Body of pancreas (tissue), 4 donors: ENCODE data around the gene GRIK4.

Source experiments
- POLR2A ChIP-seq, 3 donors: fragments of 450-650 bp; IDR thresholded peaks; one replicate each; pipeline ENCODE4 v1.6.1; 2016; ENCODE audit warnings: antibody characterized with exemption in 3 of 3, mild to moderate bottlenecking in 2 of 3
- TF ChIP-seq, protein P1 (sequence below), 7 experiments: fragments of 450-650 bp in 4 of 7; fragments of 200-600 bp in 3 of 7; sonication (generic) in 3 of 7; IDR thresholded peaks; one replicate each; pipeline ENCODE4 v1.5.1; 2016 to 2019; ENCODE audit warnings: antibody characterized with exemption in 7 of 7

DNA sequence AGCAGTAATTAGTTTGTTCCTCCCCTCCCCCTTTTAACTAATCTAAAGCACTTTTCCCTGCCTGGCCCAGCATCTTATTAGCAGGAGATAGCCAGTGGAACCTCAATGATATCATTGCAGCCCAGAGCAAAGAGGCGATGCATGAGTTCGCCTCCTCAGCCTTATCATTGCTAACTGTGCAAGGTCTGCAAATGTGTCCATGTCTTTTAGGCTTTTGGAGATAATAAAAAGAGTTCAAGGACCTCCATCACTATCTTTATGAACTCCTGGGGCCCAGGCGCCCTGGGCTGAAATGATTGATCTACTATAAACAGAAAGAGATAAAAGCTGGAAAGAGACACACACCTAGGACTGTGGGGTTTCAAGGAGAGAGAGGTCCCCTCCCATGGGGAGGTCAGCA is 388.2 kb downstream of the GRIK4 start:
- TF ChIP-seq, protein P1, sequence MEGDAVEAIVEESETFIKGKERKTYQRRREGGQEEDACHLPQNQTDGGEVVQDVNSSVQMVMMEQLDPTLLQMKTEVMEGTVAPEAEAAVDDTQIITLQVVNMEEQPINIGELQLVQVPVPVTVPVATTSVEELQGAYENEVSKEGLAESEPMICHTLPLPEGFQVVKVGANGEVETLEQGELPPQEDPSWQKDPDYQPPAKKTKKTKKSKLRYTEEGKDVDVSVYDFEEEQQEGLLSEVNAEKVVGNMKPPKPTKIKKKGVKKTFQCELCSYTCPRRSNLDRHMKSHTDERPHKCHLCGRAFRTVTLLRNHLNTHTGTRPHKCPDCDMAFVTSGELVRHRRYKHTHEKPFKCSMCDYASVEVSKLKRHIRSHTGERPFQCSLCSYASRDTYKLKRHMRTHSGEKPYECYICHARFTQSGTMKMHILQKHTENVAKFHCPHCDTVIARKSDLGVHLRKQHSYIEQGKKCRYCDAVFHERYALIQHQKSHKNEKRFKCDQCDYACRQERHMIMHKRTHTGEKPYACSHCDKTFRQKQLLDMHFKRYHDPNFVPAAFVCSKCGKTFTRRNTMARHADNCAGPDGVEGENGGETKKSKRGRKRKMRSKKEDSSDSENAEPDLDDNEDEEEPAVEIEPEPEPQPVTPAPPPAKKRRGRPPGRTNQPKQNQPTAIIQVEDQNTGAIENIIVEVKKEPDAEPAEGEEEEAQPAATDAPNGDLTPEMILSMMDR (IDR thresholded peaks at IDR 0.05): no peak
- no peak for TF ChIP-seq POLR2A (IDR thresholded peaks at IDR 0.05)
